GM20431 (cell line): ENCODE data around the gene PHF3.

ENCODE experiments used
- in situ Hi-C: fragments of 300-500 bp; cut with MseI, MboI; formaldehyde crosslinking; loops from one replicate; pipeline ENCODE4 v1.15.0; 2020; ENCODE audit warnings: low sequenced_read_pairs; ENCODE audit not compliant: unreplicated experiment

Gene PHF3

GRCh38 chr6:63635588-63636517 is at the start of gene PHF3:
PHF3 (plus strand) TSS chr6:63635802; CDS start chr6:63646552, 10,750 bp downstream.
- in situ Hi-C loops: no loop called here

- in situ Hi-C loops: loop anchor here (10.0 kb wide), 1 partner anchor 175 kb away; no protein-coding TSS in a partner anchor
Measured at GRCh38 chr6:63589952-63590411, 45.6 kb upstream of the PHF3 start.

GRCh38 chr6:63592886-63593285 is 42.7 kb upstream of the PHF3 start:
- in situ Hi-C loops: loop anchor here (10.0 kb wide), 1 partner anchor 172 kb away; no protein-coding TSS in a partner anchor

GRCh38 chr6:63597141-63598048 is 38.2 kb upstream of the PHF3 start:
- in situ Hi-C loops: loop anchor here (10.0 kb wide), 1 partner anchor 167 kb away; no protein-coding TSS in a partner anchor

- in situ Hi-C loops: loop anchor here (10.0 kb wide), 1 partner anchor 166 kb away; no protein-coding TSS in a partner anchor
Measured at GRCh38 chr6:63598049-63599036, 37.3 kb upstream of the PHF3 start.

GRCh38 chr6:63599243-63599642 is 36.4 kb upstream of the PHF3 start:
- in situ Hi-C loops: loop anchor here (10.0 kb wide), 1 partner anchor 166 kb away; no protein-coding TSS in a partner anchor

GRCh38 chr6:63600136-63600535 is 35.5 kb upstream of the PHF3 start:
- in situ Hi-C loops: no loop called here

- in situ Hi-C loops: no loop called here
Measured at GRCh38 chr6:63609231-63609630, 26.4 kb upstream of the PHF3 start.

GRCh38 chr6:63610944-63611343 is 24.7 kb upstream of the PHF3 start:
- in situ Hi-C loops: no loop called here

GRCh38 chr6:63611560-63611959 is 24.0 kb upstream of the PHF3 start:
- in situ Hi-C loops: no loop called here

- in situ Hi-C loops: no loop called here
Measured at GRCh38 chr6:63615590-63615989, 20.0 kb upstream of the PHF3 start.

GRCh38 chr6:63624091-63624490 is 11.5 kb upstream of the PHF3 start:
- in situ Hi-C loops: no loop called here

GRCh38 chr6:63630466-63630865 is 5.1 kb upstream of the PHF3 start:
- in situ Hi-C loops: no loop called here

- in situ Hi-C loops: no loop called here
Measured at GRCh38 chr6:63634630-63635029, 972 bp upstream of the PHF3 start.

- in situ Hi-C loops: no loop called here
Measured at GRCh38 chr6:63635215-63635587, 401 bp upstream of the PHF3 start.

GRCh38 chr6:63636518-63637021 is 968 bp downstream of the PHF3 start:
- in situ Hi-C loops: no loop called here

- in situ Hi-C loops: no loop called here
Measured at GRCh38 chr6:63637865-63638445, 2.4 kb downstream of the PHF3 start.

- in situ Hi-C loops: no loop called here
Measured at GRCh38 chr6:63640062-63640461, 4.5 kb downstream of the PHF3 start.

- in situ Hi-C loops: no loop called here
Measured at GRCh38 chr6:63643862-63644261, 8.3 kb downstream of the PHF3 start.
